Activated T-cell treated with anti-CD3 and anti-CD28 coated beads, Interleukin-2, amount 50 U/mL, for 4 hours (primary cell): ENCODE results near the gene SVIL. TPM values are rescaled to one million over a fixed set of nuclear protein-coding genes. Genes with fewer than 3 reads are reported as not detected.
A peak's percentile ranks its signal among the peaks of the same experiment; 100 is the strongest.
"Not testable (repeated sequence)": the region's sequence is repeated elsewhere in the genome, so short reads cannot be mapped to it uniquely, and the experiment has no call there.

Source experiments
- ATAC-seq, 2 donors: fragments of 200-7000 bp; cut with Tn5 transposase; one replicate each; pipeline ENCODE4 v1.10.0; 2021
- DNase-seq: peaks from one replicate; pipeline ENCODE4 v3.0.0-alpha.2; 2020
- H3K27me3 Mint-ChIP-seq: one replicate; pipeline ENCODE4 v1.8.0; 2021; ENCODE audit warnings: low read depth, mixed read lengths
- H3K36me3 Mint-ChIP-seq: one replicate; pipeline ENCODE4 v1.8.0; 2022; ENCODE audit warnings: mixed read lengths; ENCODE audit not compliant: insufficient read depth
- H3K4me1 Mint-ChIP-seq: one replicate; pipeline ENCODE4 v1.8.0; 2021; ENCODE audit warnings: low read depth, mixed read lengths
- H3K4me3 Mint-ChIP-seq: one replicate; pipeline ENCODE4 v1.8.0; 2021; ENCODE audit warnings: mild to moderate bottlenecking, moderate library complexity, mixed read lengths
- H3K9me3 Mint-ChIP-seq: one replicate; pipeline ENCODE4 v1.8.0; 2021; ENCODE audit warnings: mixed read lengths
- total RNA-seq, 3 donors: library from RNA; stranded (reverse); gene quantifications; one replicate each; pipeline ENCODE4 v1.2.1, GENCODE V29; 2021

Gene SVIL
- total RNA-seq, 3 donors from 2014 or later, result 6.4 to 11.1 (median 9.5) TPM

DNA sequence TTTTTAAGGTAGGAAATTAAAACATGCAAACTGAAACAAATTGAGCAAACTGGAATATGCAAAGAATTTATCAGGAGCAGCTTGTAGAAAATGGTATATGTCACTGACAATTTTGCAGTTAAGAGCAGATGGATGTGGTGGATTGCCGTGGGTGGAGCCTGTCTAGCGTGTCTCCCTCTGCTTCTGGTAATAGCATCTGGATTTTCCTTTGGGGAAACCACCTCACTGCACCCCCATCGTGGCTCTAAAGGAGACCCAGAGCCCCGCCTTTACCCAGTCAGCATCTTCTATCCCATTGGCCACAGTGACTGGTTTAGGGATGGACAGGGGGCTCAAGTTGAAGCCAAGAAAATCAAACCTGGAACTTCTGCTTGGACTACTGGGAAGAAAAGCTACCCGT, 142.9 kb downstream of the SVIL start:
- Mint-ChIP-seq H3K9me3 (no peaks in the 10 kb centered on the region), H3K36me3 (peaks cover 47% of the 10 kb centered on the region), H3K27me3 (no peaks in the 10 kb centered on the region), H3K4me1 (peaks cover 9% of the 10 kb centered on the region), H3K4me3 (no peak overlapping the region)
- no peak for ATAC-seq
- DNase-seq, result no peak

DNA sequence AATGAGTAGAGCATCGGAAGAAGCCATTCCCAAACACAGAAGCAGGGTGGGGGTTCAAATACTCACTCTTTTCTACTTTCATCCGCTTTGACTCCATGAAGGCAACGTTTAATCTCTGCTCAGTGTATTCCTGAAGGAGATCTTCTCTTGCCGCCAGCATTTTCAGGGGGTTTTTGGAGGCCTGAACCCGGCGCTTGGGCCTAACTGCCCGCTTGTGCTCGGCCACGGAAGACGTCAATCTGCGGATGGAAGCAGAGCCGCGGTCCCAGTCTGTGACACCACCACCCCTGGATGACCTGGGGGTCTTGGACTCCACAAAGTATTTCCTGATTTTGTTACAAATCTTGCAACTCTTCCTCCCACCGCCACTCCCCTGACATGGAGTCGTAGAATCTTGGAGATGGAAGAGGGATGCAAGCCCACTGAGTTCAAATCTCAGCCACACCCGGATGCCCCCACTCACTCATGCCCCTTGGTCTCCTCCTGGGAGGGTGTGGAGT, 143.9 kb downstream of the SVIL start:
- H3K4me1 Mint-ChIP-seq, ATAC-seq, DNase-seq, H3K27me3 Mint-ChIP-seq, H3K9me3 Mint-ChIP-seq, H3K4me3 Mint-ChIP-seq: not testable (repeated sequence)
- H3K36me3 Mint-ChIP-seq, result peaks cover 50% of the 10 kb centered on the region

DNA sequence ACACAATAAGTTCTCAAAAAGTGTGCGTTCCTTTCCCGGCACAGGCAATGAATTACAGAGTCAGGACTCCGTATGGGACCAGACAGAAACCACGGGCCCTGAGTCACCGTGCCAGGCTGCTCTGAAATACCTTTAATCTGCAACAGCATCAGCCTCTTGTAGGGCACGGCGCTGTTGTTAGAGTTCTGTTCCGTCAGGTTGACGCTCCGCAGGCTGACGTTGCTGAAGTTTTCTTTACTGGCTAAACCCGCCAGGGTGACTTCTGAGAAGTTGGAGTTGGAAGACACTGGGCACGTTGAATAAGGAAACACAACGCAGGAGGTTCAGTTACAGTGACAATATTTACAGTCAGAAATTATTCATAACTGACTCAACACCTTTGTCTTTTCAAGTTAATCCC, 146.3 kb downstream of the SVIL start:
- H3K27me3 Mint-ChIP-seq, result not testable (repeated sequence)
- peak; percentile 69 to 71 for ATAC-seq
- peaks cover 55% of the 10 kb centered on the region for H3K36me3 Mint-ChIP-seq

DNA sequence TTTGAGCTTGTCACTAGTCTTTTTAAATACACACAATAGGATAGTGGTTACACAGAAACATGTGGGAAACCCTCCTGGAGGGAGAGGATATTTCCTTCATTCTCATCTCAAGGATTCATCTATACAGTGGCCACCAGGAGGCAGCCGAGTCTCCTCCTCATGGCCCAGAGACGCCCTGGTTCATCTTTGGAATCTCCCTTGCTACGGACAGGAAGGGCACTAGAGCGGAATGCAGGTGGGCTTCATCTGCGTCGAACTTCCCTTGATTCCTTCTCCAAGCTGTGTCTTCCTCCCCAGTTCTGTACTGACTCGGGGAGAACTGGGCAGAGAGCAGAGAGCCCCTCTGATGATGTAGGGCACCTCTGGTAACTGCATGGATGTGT, 146.9 kb downstream of the SVIL start:
- H3K4me3 Mint-ChIP-seq, H3K9me3 Mint-ChIP-seq, ATAC-seq, H3K27me3 Mint-ChIP-seq, DNase-seq: not testable (repeated sequence)
- Mint-ChIP-seq H3K4me1 (peaks cover 11% of the 10 kb centered on the region), H3K36me3 (peaks cover 53% of the 10 kb centered on the region)

More for the DNA sequence above, 146.3 kb downstream of the SVIL start:
- not testable (repeated sequence) for DNase-seq, H3K9me3 Mint-ChIP-seq, H3K4me1 Mint-ChIP-seq, H3K4me3 Mint-ChIP-seq

DNA sequence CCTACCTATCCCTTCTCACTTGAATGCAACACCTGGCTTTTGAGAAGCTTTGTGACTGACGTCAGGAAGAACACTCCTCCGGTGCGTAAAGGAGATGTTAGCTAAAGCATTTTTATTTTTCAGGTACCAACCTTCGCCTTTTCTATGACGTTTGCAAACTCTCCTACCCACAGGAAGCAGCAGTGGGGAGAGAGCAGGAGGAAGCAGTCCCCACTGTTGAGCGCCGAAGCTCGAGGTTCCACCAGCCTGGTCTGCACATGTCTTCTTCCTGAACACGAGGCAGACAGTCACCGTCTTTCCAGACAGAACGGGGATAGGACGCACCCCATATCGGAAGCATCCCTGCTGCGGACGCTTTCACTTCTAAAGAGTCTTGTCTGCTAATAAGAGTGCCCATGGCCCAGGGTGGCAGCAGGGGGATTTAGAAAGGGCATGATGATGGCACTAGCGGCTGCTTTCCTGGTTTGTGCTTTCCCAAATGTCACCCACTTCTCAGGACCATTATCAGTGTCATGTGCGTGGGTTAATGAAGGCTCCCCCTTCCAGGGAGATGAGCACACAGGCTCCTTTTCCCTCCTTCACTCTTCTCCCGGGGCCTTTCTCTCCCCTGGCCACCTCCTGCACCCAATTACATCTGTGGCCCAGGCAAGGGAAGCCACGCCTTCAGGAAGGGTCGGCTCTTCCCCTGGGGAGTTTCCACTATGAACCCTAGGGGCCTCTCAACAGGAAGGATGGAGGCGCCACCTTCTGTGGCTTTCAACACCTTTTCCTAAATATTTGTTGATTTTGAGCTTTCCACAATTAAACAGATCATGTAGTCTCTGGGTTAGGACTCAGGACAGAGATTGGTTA, 147.5 kb downstream of the SVIL start:
- H3K36me3 Mint-ChIP-seq, result peaks cover 52% of the 10 kb centered on the region
- not testable (repeated sequence) for H3K27me3 Mint-ChIP-seq, H3K9me3 Mint-ChIP-seq, ATAC-seq, H3K4me3 Mint-ChIP-seq, DNase-seq
- H3K4me1 Mint-ChIP-seq, result peaks cover 17% of the 10 kb centered on the region

DNA sequence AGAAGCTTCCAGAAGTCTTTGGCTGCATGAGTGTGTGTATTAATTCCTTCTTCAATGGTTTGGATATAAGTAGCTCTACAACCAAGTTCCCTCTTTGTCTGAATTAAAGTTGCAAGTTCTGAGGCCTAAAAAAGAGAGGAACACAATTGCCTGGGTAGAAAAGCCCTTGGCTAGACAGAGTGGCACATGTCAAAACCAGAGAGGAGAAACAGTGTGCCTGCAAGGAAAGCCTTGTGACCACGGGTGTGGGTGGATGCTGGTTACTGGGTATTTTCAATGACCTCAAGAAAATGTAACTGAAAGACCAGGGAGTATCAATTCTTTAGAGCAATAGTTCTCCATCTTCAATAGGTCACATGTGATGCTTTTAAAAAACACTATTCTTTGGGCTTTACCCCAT, 148.3 kb downstream of the SVIL start:
- no peak for DNase-seq
- H3K36me3 Mint-ChIP-seq, result peaks cover 51% of the 10 kb centered on the region
- H3K27me3 Mint-ChIP-seq, result no peaks in the 10 kb centered on the region
- H3K4me3 Mint-ChIP-seq, result no peak overlapping the region
- H3K9me3 Mint-ChIP-seq, result no peaks in the 10 kb centered on the region
- ATAC-seq, result no peak
- H3K4me1 Mint-ChIP-seq, result peaks cover 17% of the 10 kb centered on the region

DNA sequence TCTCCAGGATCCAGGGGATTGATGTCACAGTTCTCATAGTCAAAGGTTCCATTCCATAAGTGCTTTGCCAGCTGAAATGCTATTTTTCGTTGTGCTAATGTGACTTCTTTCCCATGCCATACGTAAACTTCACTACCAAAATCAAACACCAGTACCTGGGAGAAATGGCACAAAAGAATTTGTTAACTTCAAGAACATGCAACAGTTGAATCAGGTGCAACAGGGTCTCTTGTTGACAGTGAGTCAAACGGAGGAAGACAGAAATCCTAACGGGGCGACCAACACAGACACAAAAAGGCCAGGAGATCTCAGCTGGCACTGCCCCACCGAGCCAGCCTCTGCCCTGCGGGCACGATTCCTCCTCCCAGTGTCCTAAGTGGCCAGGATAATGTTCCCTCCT, 150.1 kb downstream of the SVIL start:
- Mint-ChIP-seq H3K4me1 (peaks cover 17% of the 10 kb centered on the region), H3K36me3 (peaks cover 55% of the 10 kb centered on the region)
- not testable (repeated sequence) for H3K4me3 Mint-ChIP-seq, ATAC-seq, H3K27me3 Mint-ChIP-seq, H3K9me3 Mint-ChIP-seq, DNase-seq

DNA sequence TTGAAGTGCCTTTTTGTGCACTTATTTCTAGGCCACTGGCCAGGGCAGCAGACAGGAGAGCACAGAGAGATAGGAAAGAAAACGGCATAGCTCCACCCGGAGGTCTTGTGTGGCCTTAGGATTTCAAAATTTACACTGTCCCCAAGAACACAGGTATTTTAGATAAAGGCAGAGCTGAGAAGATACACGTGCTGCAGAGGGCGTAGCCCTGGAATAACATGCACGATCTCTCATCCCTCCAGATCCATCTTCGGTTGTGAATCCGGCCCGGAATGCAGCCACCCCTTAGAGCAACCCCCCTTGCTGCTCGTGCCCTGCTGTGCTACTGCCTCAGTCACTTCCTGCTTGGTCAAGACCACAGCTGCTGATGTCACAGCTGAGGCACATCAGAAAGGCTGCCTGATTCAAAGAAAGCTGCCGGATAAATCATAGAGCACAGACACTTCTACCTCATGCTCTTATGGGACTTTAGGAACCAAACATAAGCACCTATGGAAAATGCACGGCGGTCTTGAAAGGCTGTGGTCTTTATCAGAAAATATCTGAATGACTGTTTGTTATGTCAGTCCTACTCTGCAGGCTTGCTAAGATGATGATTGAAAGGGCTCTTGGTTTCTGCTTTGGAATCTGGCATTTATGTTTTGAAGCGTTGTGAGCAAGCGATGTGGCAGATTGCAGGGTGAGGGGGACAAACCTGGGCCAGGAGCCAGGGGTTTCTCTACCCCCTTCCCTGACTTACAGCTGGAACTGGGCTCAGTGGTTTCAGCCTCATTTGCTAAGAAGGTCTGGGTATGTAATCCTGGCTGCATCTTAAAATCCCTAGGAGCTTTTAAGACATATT, 152.0 kb downstream of the SVIL start:
- peak; percentile 77 to 83 for ATAC-seq
- no peak for DNase-seq

DNA sequence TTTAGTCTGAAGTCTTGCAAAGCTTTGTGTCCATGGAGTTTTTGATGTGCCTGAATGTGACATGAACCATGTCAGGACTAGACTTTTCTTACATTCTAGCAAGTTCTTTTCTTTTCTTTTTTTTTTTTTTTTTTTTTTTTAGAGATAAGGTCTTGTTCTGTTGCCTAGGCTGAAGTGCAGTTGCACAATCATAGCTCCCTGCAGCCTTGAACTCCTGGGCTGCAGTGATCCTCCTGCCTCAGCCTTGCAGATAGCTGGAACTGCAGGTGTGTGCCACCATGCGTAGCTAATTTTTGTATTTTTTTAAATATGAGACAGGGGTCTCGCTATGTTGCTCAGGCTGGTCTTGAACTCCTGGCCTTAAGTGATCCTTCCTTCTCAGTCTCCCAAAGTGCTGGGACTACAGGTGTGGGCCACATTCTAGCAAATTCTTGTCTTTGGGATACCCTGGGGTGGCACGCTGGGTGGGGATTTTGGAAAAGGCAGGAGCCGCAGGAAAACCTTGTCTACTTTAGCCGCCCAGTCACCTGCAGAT, 152.8 kb downstream of the SVIL start:
- Mint-ChIP-seq H3K4me1 (peaks cover 12% of the 10 kb centered on the region), H3K4me3 (no peak overlapping the region), H3K27me3 (no peaks in the 10 kb centered on the region), H3K9me3 (no peaks in the 10 kb centered on the region), H3K36me3 (peaks cover 40% of the 10 kb centered on the region)
- no peak for DNase-seq
- ATAC-seq, result no peak

More for the DNA sequence above, 152.0 kb downstream of the SVIL start:
- Mint-ChIP-seq H3K4me3 (no peak overlapping the region), H3K36me3 (peaks cover 46% of the 10 kb centered on the region), H3K27me3 (no peaks in the 10 kb centered on the region), H3K4me1 (peaks cover 16% of the 10 kb centered on the region), H3K9me3 (no peaks in the 10 kb centered on the region)

DNA sequence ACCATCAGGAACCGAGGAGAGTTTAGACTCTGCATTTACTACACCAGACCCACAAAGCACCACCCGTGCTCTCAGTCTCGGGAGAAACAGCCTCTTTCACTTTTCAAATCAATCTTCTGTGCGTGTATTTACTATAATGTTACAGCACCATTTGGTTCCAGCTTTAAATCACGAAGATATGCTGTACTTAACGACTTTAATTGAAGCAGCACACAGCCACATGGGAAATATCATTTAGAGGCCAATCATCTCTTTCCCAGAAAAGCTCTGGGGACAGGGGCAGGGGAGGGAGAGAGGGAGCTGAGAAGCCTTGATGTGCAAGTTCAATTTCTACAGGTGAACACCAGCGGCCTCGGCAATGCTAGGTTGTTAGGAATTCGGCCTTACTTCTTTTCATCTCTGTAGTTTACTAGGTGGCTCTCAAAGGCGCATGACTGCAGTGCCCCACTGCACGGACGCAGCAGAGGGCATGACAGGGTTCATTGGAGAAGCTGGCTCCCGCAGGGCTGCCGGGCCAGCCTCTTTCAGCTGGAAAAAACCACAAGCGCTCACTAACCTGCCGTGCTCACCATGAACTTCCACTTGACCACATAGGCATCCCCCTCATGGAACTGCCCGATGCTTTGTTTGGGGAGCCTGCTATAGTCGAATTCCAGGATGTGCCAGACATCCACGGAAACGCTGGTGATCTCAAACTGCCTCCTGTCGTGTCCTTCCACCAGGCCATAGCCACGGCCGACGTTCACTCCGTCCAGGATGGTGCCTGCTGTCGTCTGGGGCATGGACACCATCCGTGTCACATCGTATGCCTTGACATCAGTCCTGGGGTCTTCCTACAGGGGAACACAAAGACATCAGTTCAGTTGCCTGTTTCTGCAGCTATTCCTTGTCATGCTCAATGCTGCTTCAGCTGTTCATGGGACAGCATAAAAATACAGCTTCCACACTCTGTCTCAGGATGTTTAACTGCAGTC, 154.5 kb downstream of the SVIL start:
- ATAC-seq, result no peak
- Mint-ChIP-seq H3K9me3 (no peaks in the 10 kb centered on the region), H3K4me1 (peaks cover 10% of the 10 kb centered on the region), H3K4me3 (no peak overlapping the region), H3K36me3 (peaks cover 30% of the 10 kb centered on the region), H3K27me3 (no peaks in the 10 kb centered on the region)
- no peak for DNase-seq

DNA sequence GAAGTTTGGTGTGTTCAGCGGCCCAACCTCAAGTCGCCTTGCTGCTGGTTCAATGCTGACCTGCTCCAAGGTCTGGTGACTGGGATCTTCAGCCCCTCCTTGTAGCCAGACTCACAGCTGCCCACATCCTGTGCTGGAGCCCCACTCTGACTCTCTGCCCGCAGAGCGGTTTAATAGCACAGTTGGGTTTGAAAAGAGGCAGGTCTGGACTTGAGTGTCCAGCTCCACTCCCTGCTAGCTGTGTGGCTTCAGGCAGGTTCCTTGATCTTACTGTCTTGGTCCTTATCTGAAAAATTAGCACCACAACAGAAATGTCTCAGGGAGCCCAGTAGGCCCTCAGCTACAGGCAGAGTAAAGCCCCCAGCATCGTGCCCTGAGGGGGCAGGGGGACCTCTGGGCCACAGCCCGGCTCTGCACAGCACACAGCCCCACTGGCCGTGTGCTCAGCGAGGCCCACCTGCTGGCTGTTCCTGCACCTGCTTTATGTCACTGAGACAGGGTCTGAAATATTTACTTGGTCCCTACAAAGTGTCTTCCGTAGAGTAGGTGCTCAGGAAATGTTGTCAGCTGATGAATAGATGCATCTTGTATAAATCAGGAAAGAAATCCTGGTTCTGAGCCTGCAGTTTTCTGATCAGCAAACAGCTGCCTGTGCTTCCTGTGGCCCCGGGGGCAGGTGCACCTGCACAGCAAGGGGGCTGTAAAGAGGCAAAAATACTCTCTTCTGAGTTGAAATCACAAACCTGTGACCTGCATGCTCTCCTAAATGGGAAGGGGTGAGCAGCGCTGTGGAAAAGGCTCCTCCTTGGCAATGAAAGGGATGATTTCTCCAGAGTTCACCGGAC, 155.5 kb downstream of the SVIL start:
- H3K4me3 Mint-ChIP-seq, result no peak overlapping the region
- peaks cover 23% of the 10 kb centered on the region for H3K36me3 Mint-ChIP-seq

DNA sequence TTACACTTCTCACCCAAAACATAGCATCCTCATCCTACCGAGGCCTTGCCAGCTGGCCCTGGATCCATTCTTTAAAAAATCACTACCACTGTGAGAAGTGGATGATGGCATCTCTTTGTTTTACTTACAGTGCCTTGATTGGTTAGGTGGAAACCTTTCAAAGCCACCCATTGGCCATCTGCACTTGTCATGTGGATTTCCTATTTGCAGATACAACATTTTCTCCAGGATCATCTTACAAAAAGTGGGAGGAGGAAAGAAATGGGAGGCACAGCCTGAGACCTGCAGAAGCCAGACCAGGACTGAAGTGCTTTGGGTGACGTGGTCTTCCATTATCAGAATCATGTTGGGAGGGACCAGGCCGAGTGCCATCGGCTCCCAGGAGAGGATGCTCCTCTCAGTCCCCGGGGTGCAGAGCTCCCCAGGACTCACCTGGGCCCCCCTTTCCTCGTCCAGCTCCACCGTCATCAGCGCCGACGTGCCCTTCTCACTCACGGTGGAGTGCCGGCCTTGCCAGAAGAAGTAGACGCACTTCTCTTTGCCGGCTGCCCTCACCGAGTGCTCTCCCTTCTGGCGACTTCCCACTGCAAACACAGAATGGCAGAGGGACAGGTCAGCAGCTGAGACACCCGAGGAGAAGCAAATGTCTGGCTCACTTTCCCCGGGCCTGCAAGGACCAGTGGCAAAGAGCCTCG, 161.2 kb downstream of the SVIL start:
- H3K27me3 Mint-ChIP-seq, result no peaks in the 10 kb centered on the region
- H3K9me3 Mint-ChIP-seq, result no peaks in the 10 kb centered on the region
- no peaks in the 10 kb centered on the region for H3K4me1 Mint-ChIP-seq
- DNase-seq, result no peak
- ATAC-seq, result no peak
- H3K36me3 Mint-ChIP-seq, result peaks cover 27% of the 10 kb centered on the region
- H3K4me3 Mint-ChIP-seq, result no peak overlapping the region

More for the DNA sequence above, 155.5 kb downstream of the SVIL start:
- peaks cover 10% of the 10 kb centered on the region for H3K4me1 Mint-ChIP-seq
- no peak for DNase-seq
- H3K9me3 Mint-ChIP-seq, result no peaks in the 10 kb centered on the region
- no peaks in the 10 kb centered on the region for H3K27me3 Mint-ChIP-seq
- no peak for ATAC-seq
